CD14-positive monocyte (primary cell): Measurements from ENCODE around the gene ATE1. TPM values are rescaled to one million over a fixed set of nuclear protein-coding genes. Genes with fewer than 3 reads are reported as not detected.

Source experiments
- DNase-seq, 3 donors: peaks; one replicate each; pipeline ENCODE4 v3.0.0-alpha.2; 2011 to 2022
- H2AFZ ChIP-seq: 2 replicates; pipeline ENCODE4 v1.6.0; 2012; ENCODE audit warnings: mild to moderate bottlenecking, low read depth, low read length, inconsistent platforms; ENCODE audit not compliant: insufficient read depth, poor library complexity, severe bottlenecking
- H3K27ac ChIP-seq, 2 donors: 1 replicate in 1 of 2; 2 replicates in 1 of 2; pipeline ENCODE4 v1.5.1; 2012 to 2013; ENCODE audit warnings: low read length in 2 of 2, control low read depth in 1 of 2, inconsistent platforms in 1 of 2, low read depth in 1 of 2, mild to moderate bottlenecking in 1 of 2
- H3K27me3 ChIP-seq, 2 donors: one replicate each; pipeline versions ENCODE4 v1.6.0 to v1.6.1; 2011 to 2013; ENCODE audit warnings: low read length in 2 of 2; ENCODE audit not compliant: control insufficient read depth in 2 of 2, insufficient read depth in 2 of 2
- H3K36me3 ChIP-seq, 2 donors: replicated peaks in 1 of 2; 1 replicate in 1 of 2; 2 replicates in 1 of 2; pipeline versions ENCODE4 v1.5.1 to v1.6.1; 2012 to 2013; ENCODE audit warnings: low read length in 2 of 2, control low read depth in 1 of 2, inconsistent platforms in 1 of 2, mild to moderate bottlenecking in 1 of 2; ENCODE audit not compliant: insufficient read depth in 2 of 2, control insufficient read depth in 1 of 2
- H3K4me1 ChIP-seq, 2 donors: 1 replicate in 1 of 2; 2 replicates in 1 of 2; pipeline versions ENCODE4 v1.5.1 to v1.6.1; 2012 to 2013; ENCODE audit warnings: low read length in 2 of 2, control low read depth in 1 of 2, inconsistent platforms in 1 of 2, mild to moderate bottlenecking in 1 of 2, moderate library complexity in 1 of 2; ENCODE audit not compliant: insufficient read depth in 2 of 2, control insufficient read depth in 1 of 2
- H3K4me2 ChIP-seq: replicated peaks from 2 replicates; pipeline ENCODE3; 2012; ENCODE audit warnings: low read length, moderate library complexity, mild to moderate bottlenecking; ENCODE audit not compliant: poor library complexity, severe bottlenecking; ENCODE audit errors: extremely low read depth
- H3K4me3 ChIP-seq, 3 experiments: fragments of 200-600 bp in 1 of 3; sonication (generic) in 1 of 3; replicated peaks in 1 of 3; 1 replicate in 2 of 3; 2 replicates in 1 of 3; pipeline ENCODE4 v1.5.1; 2011 to 2013; ENCODE audit warnings: low read length in 3 of 3, mild to moderate bottlenecking in 3 of 3, control low read depth in 2 of 3, low read depth in 2 of 3, inconsistent platforms in 1 of 3, moderate library complexity in 1 of 3
- H3K79me2 ChIP-seq: 2 replicates; pipeline ENCODE4 v1.6.0; 2012; ENCODE audit warnings: mild to moderate bottlenecking, control low read depth, inconsistent platforms, low read length, moderate library complexity; ENCODE audit not compliant: insufficient read depth
- H3K9ac ChIP-seq: 2 replicates; pipeline ENCODE4 v1.6.0; 2017; ENCODE audit warnings: low read length, mild to moderate bottlenecking; ENCODE audit not compliant: insufficient read depth, poor library complexity, severe bottlenecking
- H3K9me3 ChIP-seq, 2 donors: replicated peaks in 1 of 2; 1 replicate in 1 of 2; 2 replicates in 1 of 2; pipeline versions ENCODE4 v1.5.1 to v1.6.1; 2012 to 2013; ENCODE audit warnings: low read length in 2 of 2, control low read depth in 1 of 2; ENCODE audit not compliant: control insufficient read depth in 1 of 2, insufficient read depth in 1 of 2
- H4K20me1 ChIP-seq: 2 replicates; pipeline ENCODE4 v1.6.0; 2012; ENCODE audit warnings: mild to moderate bottlenecking, low read length, control low read depth, moderate library complexity; ENCODE audit not compliant: insufficient read depth
- H3K27ac Mint-ChIP-seq, 7 donors: one replicate each; pipeline ENCODE4 v1.8.0; 2020; ENCODE audit warnings: mild to moderate bottlenecking in 7 of 7, mixed read lengths in 7 of 7, moderate library complexity in 6 of 7, inconsistent platforms in 2 of 7
- H3K27me3 Mint-ChIP-seq, 3 donors: one replicate each; pipeline ENCODE4 v1.8.0; 2021 to 2022; ENCODE audit warnings: low read depth in 3 of 3, mild to moderate bottlenecking in 3 of 3, mixed read lengths in 3 of 3, moderate library complexity in 3 of 3, inconsistent platforms in 1 of 3
- H3K36me3 Mint-ChIP-seq, 2 donors: one replicate each; pipeline ENCODE4 v1.8.0; 2020; ENCODE audit warnings: mixed read lengths in 2 of 2, inconsistent platforms in 1 of 2, mild to moderate bottlenecking in 1 of 2
- H3K4me1 Mint-ChIP-seq: one replicate; pipeline ENCODE4 v1.8.0; 2020; ENCODE audit warnings: mild to moderate bottlenecking, mixed read lengths
- H3K4me3 Mint-ChIP-seq, 2 donors: one replicate each; pipeline ENCODE4 v1.8.0; 2020; ENCODE audit warnings: mild to moderate bottlenecking in 2 of 2, mixed read lengths in 2 of 2, moderate library complexity in 1 of 2
- H3K9me3 Mint-ChIP-seq, 7 donors: one replicate each; pipeline ENCODE4 v1.8.0; 2020 to 2022; ENCODE audit warnings: mixed read lengths in 7 of 7, mild to moderate bottlenecking in 6 of 7, moderate library complexity in 6 of 7, inconsistent platforms in 2 of 7
- CTCF ChIP-seq: fragments of 200-600 bp; IDR thresholded peaks from one replicate; pipeline ENCODE4 v1.8.0; 2022; ENCODE audit warnings: antibody characterized with exemption, mild to moderate bottlenecking
- whole genome bisulfite sequencing: methylation state at CpG from one replicate; pipeline ENCODE4 v1.1.5; 2013; ENCODE audit warnings: missing lambda C conversion rate; ENCODE audit not compliant: insufficient coverage; 5-methylcytosine and 5-hydroxymethylcytosine counted together
- intact Hi-C, 2 donors: fragments of 100-400 bp; cut with micrococcal nuclease; formaldehyde crosslinking; loops; one replicate each; pipeline versions ENCODE4 v1.15.0 to v1.15.1; 2023
- polyA plus RNA-seq, 3 donors: library from polyadenylated mRNA; depleted of rRNA in 1 of 3; unstranded in 2 of 3; stranded (reverse) in 1 of 3; fragments of 300-500 nt in 2 of 3; fragments of >200 nt in 1 of 3; fragmentation: Illumina TruSeq in 2 of 3; gene quantifications; 1 replicate in 2 of 3; 2 replicates in 1 of 3; pipeline ENCODE4 v1.2.3, GENCODE V29; 2012 to 2021

Gene ATE1
- polyA plus RNA-seq, 3 donors = 9.2 to 19.5 (median 15.8) TPM

- Mint-ChIP-seq H3K4me1 (peaks cover 20% of the 10 kb centered on the region), H3K27me3 (peaks cover 1 to 3% (median 3%) of the 10 kb centered on the region in 3 donors), H3K9me3 (peaks cover 10 to 27% (median 18%) of the 10 kb centered on the region in 7 donors), H3K4me3 (peak overlapping the region; percentile 73 to 80), H3K27ac (peak overlapping the region in 2 of 7 donors; percentile 18 to 53), H3K36me3 (peaks cover 16 to 18% of the 10 kb centered on the region in 2 donors)
- Histone ChIP-seq H3K27me3 (no peaks in the 10 kb centered on the region), H3K4me1 (peaks cover 18 to 21% of the 10 kb centered on the region in 2 donors), H3K27ac (peak overlapping the region in 1 of 2 donors; percentile 78), H3K36me3 (peaks cover 5 to 22% of the 10 kb centered on the region in 2 donors), H3K9ac (peak overlapping the region; percentile 80), H3K4me3 (peak overlapping the region; percentile 61 to 91 (median 86)), H4K20me1 (peaks cover 11% of the 10 kb centered on the region), H3K79me2 (peaks cover 21% of the 10 kb centered on the region), H3K4me2 (peak overlapping the region; percentile 92), H3K9me3 (peaks cover 0 to 24% of the 10 kb centered on the region in 2 donors), H2AFZ (peak overlapping the region; percentile 90)
- peak; percentile 53 for TF ChIP-seq CTCF
- no peak for DNase-seq
- 15% methylated on average over 13 of the region's 21 CpGs for WGBS
- intact Hi-C loops = no loop called here
Observed at GRCh38 chr10:121975295-121976086, 47.7 kb upstream of the ATE1 start.

GRCh38 chr10:121974535-121975294, 46.9 kb upstream of the ATE1 start, which contains the start of gene NSMCE4A:
Gene NSMCE4A, minus strand, starts transcription at chr10:121975217. Its CDS starts 52 bp downstream, at chr10:121975165.
- Histone ChIP-seq H3K4me3 (peak within 1 kb of the TSS; percentile 61 to 91 (median 86)), H3K27me3 (no peaks in the 10 kb centered on the region), H3K9ac (peak within 1 kb of the TSS; percentile 80), H3K36me3 (peaks cover 9 to 29% of the 10 kb centered on the region in 2 donors), H3K79me2 (peaks cover 21% of the 10 kb centered on the region), H3K9me3 (peaks cover 0 to 24% of the 10 kb centered on the region in 2 donors), H3K27ac (peak within 1 kb of the TSS; percentile 54 to 78), H3K4me1 (peaks cover 18 to 21% of the 10 kb centered on the region in 2 donors), H4K20me1 (peaks cover 11% of the 10 kb centered on the region), H3K4me2 (peak within 1 kb of the TSS; percentile 92), H2AFZ (peak within 1 kb of the TSS; percentile 90)
- Mint-ChIP-seq H3K27me3 (peaks cover 0 to 1% (median under 1%) of the 10 kb centered on the region in 3 donors), H3K36me3 (peaks cover 22 to 26% of the 10 kb centered on the region in 2 donors), H3K9me3 (peaks cover 10 to 25% (median 18%) of the 10 kb centered on the region in 7 donors), H3K27ac (peak within 1 kb of the TSS in 4 of 7 donors; percentile 12 to 53 (median 48)), H3K4me3 (peak within 1 kb of the TSS; percentile 80 to 91), H3K4me1 (peaks cover 20% of the 10 kb centered on the region)
- TF ChIP-seq CTCF = no peak
- intact Hi-C loops = no loop called here
- WGBS = under 1% methylated on average over 101 of the region's 101 CpGs
- DNase-seq = peak; percentile 40 to 60 (median 58)
